ENCODE measurements around the gene PRKN. TPM values are rescaled to one million over a fixed set of nuclear protein-coding genes. Genes with fewer than 3 reads are reported as not detected.

PRKN gene
- total and polyA plus RNA-seq, 9 of the 15 experiments (the other 6 are each of a cell fraction or from before 2014, with no cell fraction given), result 0.03 to 0.96 (median 0.15) TPM; not detected in 2

GRCh38 chr6:162581988-162582780 is 145.4 kb downstream of the PRKN start (continued):
- TF ChIP-seq ZBTB49 (CRISPR knock-in tag; IDR thresholded peaks at IDR 0.05; ENCODE audit: borderline replicate concordance), result no peak
- TF ChIP-seq TBL1XR1 (IDR thresholded peaks at IDR 0.05; ENCODE audit: low read length in 2 of 2), result no peak
- TF ChIP-seq CEBPZ (IDR thresholded peaks at IDR 0.05; ENCODE audit: borderline replicate concordance, low read depth, low read length), result no peak
- no peak for TF ChIP-seq ZNF740 (CRISPR knock-in tag; IDR thresholded peaks at IDR 0.05)
- no peak for TF ChIP-seq ZNF740 (tag; IDR thresholded peaks at IDR 0.05)
- no peak for TF ChIP-seq MXD1 (CRISPR knock-in tag; IDR thresholded peaks at IDR 0.05; ENCODE audit: borderline replicate concordance, poor library complexity, severe bottlenecking)
- TF ChIP-seq TCF7L2 (IDR thresholded peaks at IDR 0.05; ENCODE audit: low read depth, low read length), result no peak
- no peak for TF ChIP-seq JUND (IDR thresholded peaks at IDR 0.05; ENCODE audit: borderline replicate concordance, low read depth, low read length)
- no peak for TF ChIP-seq JUND (tag; IDR thresholded peaks at IDR 0.05; ENCODE audit: borderline replicate concordance, low read depth, low read length)
